GM21786 (cell line): ENCODE results near the gene TNFAIP8L3.
"Not testable (repeated sequence)": the region's sequence is repeated elsewhere in the genome, so short reads cannot be mapped to it uniquely, and the experiment has no call there.

Source experiments
- ATAC-seq: cut with Tn5 transposase; IDR thresholded peaks from one replicate; pipeline ENCODE4 v1.9.1; 2021; ENCODE audit not compliant: unreplicated experiment

TNFAIP8L3 gene

GRCh38 chr15:51062736-51063135, 32.0 kb downstream of the TNFAIP8L3 start:
- ATAC-seq: no peak

- ATAC-seq: no peak
These were observed 34.6 kb downstream of the TNFAIP8L3 start for GRCh38 chr15:51060030-51060673.

- no peak for ATAC-seq
These were observed 40.2 kb downstream of the TNFAIP8L3 start for GRCh38 chr15:51054535-51054934.

GRCh38 chr15:51053571-51053970, 41.1 kb downstream of the TNFAIP8L3 start:
- ATAC-seq: no peak

GRCh38 chr15:51051776-51052175, 42.9 kb downstream of the TNFAIP8L3 start:
- no peak for ATAC-seq

GRCh38 chr15:51049081-51049480, 45.6 kb downstream of the TNFAIP8L3 start:
- no peak for ATAC-seq

GRCh38 chr15:51048308-51048707, 46.4 kb downstream of the TNFAIP8L3 start:
- ATAC-seq: no peak

GRCh38 chr15:51046799-51047449, 47.8 kb downstream of the TNFAIP8L3 start:
- ATAC-seq: no peak

- no peak for ATAC-seq
These were observed 48.7 kb downstream of the TNFAIP8L3 start for GRCh38 chr15:51046016-51046415.

- no peak for ATAC-seq
These were observed 50.5 kb downstream of the TNFAIP8L3 start for GRCh38 chr15:51044037-51044727.

- ATAC-seq: no peak
These were observed 55.8 kb downstream of the TNFAIP8L3 start for GRCh38 chr15:51038974-51039319.

GRCh38 chr15:51038162-51038973, 56.3 kb downstream of the TNFAIP8L3 start:
- no peak for ATAC-seq

- not testable (repeated sequence) for ATAC-seq
These were observed 57.2 kb downstream of the TNFAIP8L3 start for GRCh38 chr15:51037474-51037873.

- ATAC-seq: no peak
These were observed 63.9 kb downstream of the TNFAIP8L3 start for GRCh38 chr15:51030649-51031316.

GRCh38 chr15:51025454-51025846, 69.3 kb downstream of the TNFAIP8L3 start:
- ATAC-seq: no peak

GRCh38 chr15:51024735-51025453, 69.8 kb downstream of the TNFAIP8L3 start:
- no peak for ATAC-seq

GRCh38 chr15:51023499-51023898, 71.2 kb downstream of the TNFAIP8L3 start:
- ATAC-seq: no peak

GRCh38 chr15:51022206-51022605, 72.5 kb downstream of the TNFAIP8L3 start:
- ATAC-seq: no peak

GRCh38 chr15:51016615-51017014, 78.1 kb downstream of the TNFAIP8L3 start:
- ATAC-seq: no peak

- no peak for ATAC-seq
These were observed 83.5 kb downstream of the TNFAIP8L3 start for GRCh38 chr15:51011212-51011611.
